ENCODE measurements around the gene MLXIPL. TPM values are rescaled to one million over a fixed set of nuclear protein-coding genes. Genes with fewer than 3 reads are reported as not detected.

MLXIPL gene
- total and polyA plus RNA-seq, 2 experiments from 2014 or later, result 21.7 to 46.7 TPM

- no peaks in the 10 kb centered on the region for H3K9me3 ChIP-seq (ENCODE audit: low read depth)
- H4K20me1 ChIP-seq (ENCODE audit: insufficient read depth, poor library complexity, severe bottlenecking), result no peaks in the 10 kb centered on the region
- DNase-seq (ENCODE audit: low spot score), result no peak
- TF ChIP-seq EZH2phosphoT487 (IDR thresholded peaks at IDR 0.05; ENCODE audit: low read depth, severe bottlenecking, unreplicated experiment) (no peak), EZH2 (IDR thresholded peaks at IDR 0.05; ENCODE audit: borderline replicate concordance) (no peak), CTCF (IDR thresholded peaks at IDR 0.05; ENCODE audit: poor library complexity) (no peak)
- no peaks in the 10 kb centered on the region for H3K79me2 ChIP-seq
- WGBS (ENCODE audit: low lambda C conversion rate, missing lambda C conversion rate), result 80% methylated on average over 23 of the region's 23 CpGs
- no peaks in the 10 kb centered on the region for H3K27me3 ChIP-seq
- H3K9me2 ChIP-seq (replicated peaks; ENCODE audit: insufficient read depth), result no peaks in the 10 kb centered on the region
- no peak overlapping the region for H2AFZ ChIP-seq
- H3K36me3 ChIP-seq (replicated peaks; ENCODE audit: insufficient read depth, low read depth), result no peaks in the 10 kb centered on the region
- H3K4me1 ChIP-seq (ENCODE audit: insufficient read depth), result no peaks in the 10 kb centered on the region
- H3K4me3 ChIP-seq, result no peak overlapping the region
- no peak overlapping the region for H3K27ac ChIP-seq
- H3K4me2 ChIP-seq, result no peak overlapping the region
These were observed 18.6 kb downstream of the MLXIPL start for GRCh38 chr7:73605601-73606220.

- Histone ChIP-seq H3K4me1 (ENCODE audit: insufficient read depth) (no peaks in the 10 kb centered on the region), H3K79me2 (no peaks in the 10 kb centered on the region), H3K4me3 (no peak overlapping the region), H3K9me2 (replicated peaks; ENCODE audit: insufficient read depth) (no peaks in the 10 kb centered on the region), H4K20me1 (ENCODE audit: insufficient read depth, poor library complexity, severe bottlenecking) (no peaks in the 10 kb centered on the region), H3K4me2 (no peak overlapping the region), H2AFZ (no peak overlapping the region), H3K9me3 (ENCODE audit: low read depth) (no peaks in the 10 kb centered on the region), H3K27ac (no peak overlapping the region), H3K36me3 (replicated peaks; ENCODE audit: insufficient read depth, low read depth) (no peaks in the 10 kb centered on the region), H3K27me3 (no peaks in the 10 kb centered on the region)
- TF ChIP-seq CTCF (IDR thresholded peaks at IDR 0.05; ENCODE audit: poor library complexity) (no peak), EZH2 (IDR thresholded peaks at IDR 0.05; ENCODE audit: borderline replicate concordance) (no peak), EZH2phosphoT487 (IDR thresholded peaks at IDR 0.05; ENCODE audit: low read depth, severe bottlenecking, unreplicated experiment) (no peak)
- DNase-seq (ENCODE audit: low spot score), result no peak
- 83% methylated on average over 21 of the region's 22 CpGs for WGBS (ENCODE audit: low lambda C conversion rate, missing lambda C conversion rate)
These were observed 21.3 kb downstream of the MLXIPL start for GRCh38 chr7:73602721-73603651.

- WGBS (ENCODE audit: low lambda C conversion rate, missing lambda C conversion rate), result 80% methylated on average over 4 of the region's 7 CpGs
- Histone ChIP-seq H3K4me1 (ENCODE audit: insufficient read depth) (no peaks in the 10 kb centered on the region), H3K79me2 (no peaks in the 10 kb centered on the region), H3K9me2 (replicated peaks; ENCODE audit: insufficient read depth) (no peaks in the 10 kb centered on the region), H3K27ac (no peak overlapping the region), H3K27me3 (no peaks in the 10 kb centered on the region), H3K4me3 (no peak overlapping the region), H2AFZ (no peak overlapping the region), H3K9me3 (ENCODE audit: low read depth) (no peaks in the 10 kb centered on the region), H4K20me1 (ENCODE audit: insufficient read depth, poor library complexity, severe bottlenecking) (no peaks in the 10 kb centered on the region), H3K36me3 (replicated peaks; ENCODE audit: insufficient read depth, low read depth) (no peaks in the 10 kb centered on the region), H3K4me2 (no peak overlapping the region)
- TF ChIP-seq EZH2phosphoT487 (IDR thresholded peaks at IDR 0.05; ENCODE audit: low read depth, severe bottlenecking, unreplicated experiment), result no peak
- no peak for TF ChIP-seq CTCF (IDR thresholded peaks at IDR 0.05; ENCODE audit: poor library complexity)
- TF ChIP-seq EZH2 (IDR thresholded peaks at IDR 0.05; ENCODE audit: borderline replicate concordance), result no peak
- no peak for DNase-seq (ENCODE audit: low spot score)
These were observed 24.4 kb downstream of the MLXIPL start for GRCh38 chr7:73599916-73600315.
